ENCODE data around the gene EPAS1. TPM values are rescaled to one million over a fixed set of nuclear protein-coding genes. Genes with fewer than 3 reads are reported as not detected.

The EPAS1 gene
- total RNA-seq, 2 experiments from 2014 or later, result 51.0 to 54.6 TPM

DNA sequence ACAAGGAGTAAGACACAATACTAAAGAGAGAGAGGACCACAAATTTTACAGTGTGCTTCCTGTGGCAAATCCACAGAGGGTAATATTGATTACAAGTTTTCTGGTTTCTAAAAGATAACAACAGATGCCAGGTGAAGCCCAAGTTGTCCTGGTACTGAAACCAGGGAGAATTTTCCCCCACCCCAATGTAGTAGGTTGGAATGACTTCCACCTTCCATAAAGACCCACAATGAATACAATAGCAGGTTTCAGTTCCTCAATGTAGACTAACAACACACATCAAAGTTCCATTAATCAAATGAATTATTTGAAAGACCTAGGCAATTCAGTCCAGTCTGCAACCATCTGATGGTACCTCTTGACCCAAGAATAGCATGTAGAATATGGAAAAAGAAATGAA is 138.1 kb downstream of the EPAS1 start:
- H3K36me3 Mint-ChIP-seq, result no peaks in the 10 kb centered on the region
- H3K4me3 Mint-ChIP-seq, result no peak overlapping the region
- CTCF ChIA-PET, result interaction anchor here (1.9 kb wide), 1 partner anchor 25 kb away, joined by 6 read pairs; no protein-coding TSS in a partner anchor
- peaks cover 3% of the 10 kb centered on the region for H3K27me3 Mint-ChIP-seq
- POLR2A ChIA-PET, result no interaction called here
- no peaks in the 10 kb centered on the region for H3K9me3 Mint-ChIP-seq
- H3K27ac Mint-ChIP-seq, result no peak overlapping the region
- H3K4me1 Mint-ChIP-seq (ENCODE audit: low read depth), result peaks cover 70% of the 10 kb centered on the region
- DNase-seq, result no peak
- intact Hi-C loops (cut with micrococcal nuclease), result no loop called here

DNA sequence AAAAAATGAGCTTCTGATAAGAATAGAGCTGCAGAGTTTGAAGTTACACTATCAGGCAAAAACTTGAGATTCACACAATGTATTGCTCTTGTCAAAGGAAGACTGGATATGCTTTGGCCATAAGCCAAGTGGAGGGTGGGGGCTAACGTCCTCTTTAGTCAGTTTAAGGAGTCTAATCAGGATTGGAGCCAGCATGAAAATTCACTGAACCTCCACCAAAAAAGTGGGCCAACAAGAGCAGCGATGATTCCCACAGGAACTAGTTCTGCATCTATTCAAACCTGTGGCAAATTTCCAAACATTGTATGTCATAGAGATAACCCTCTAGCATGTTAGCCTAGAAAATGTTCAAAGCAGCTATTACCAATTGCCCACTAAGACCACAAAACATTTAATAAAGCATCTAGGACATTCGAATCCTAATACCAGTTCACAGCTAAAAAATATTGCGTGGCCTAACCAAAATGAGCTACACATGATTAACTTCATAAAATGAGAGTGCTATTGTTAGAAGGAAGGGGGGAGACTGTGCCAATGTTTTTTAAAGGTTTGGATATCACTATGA is 138.7 kb downstream of the EPAS1 start:
- intact Hi-C loops (cut with micrococcal nuclease), result no loop called here
- no peak for DNase-seq
- ChIA-PET POLR2A (interaction anchor here (1.0 kb wide), 1 partner anchor 10 kb away, joined by 3 read pairs; no protein-coding TSS in a partner anchor), CTCF (interaction anchor here (1.9 kb wide), 1 partner anchor 24 kb away, joined by 6 read pairs; no protein-coding TSS in a partner anchor)
- no peak overlapping the region for H3K4me3 Mint-ChIP-seq
- H3K27me3 Mint-ChIP-seq, result peaks cover 3% of the 10 kb centered on the region
- no peaks in the 10 kb centered on the region for H3K9me3 Mint-ChIP-seq
- H3K4me1 Mint-ChIP-seq (ENCODE audit: low read depth), result peaks cover 70% of the 10 kb centered on the region
- H3K36me3 Mint-ChIP-seq, result no peaks in the 10 kb centered on the region
- no peak overlapping the region for H3K27ac Mint-ChIP-seq

Other genes starting within 250 kb of the EPAS1 start
- not detected for gene TMEM247, start 182.2 kb downstream of the EPAS1 start, total RNA-seq
- 10 to 100 TPM; 13.7 to 14.4 TPM for gene RHOQ, start 245.1 kb downstream of the EPAS1 start, total RNA-seq
- 10 to 100 TPM; 10.5 to 10.8 TPM for gene ATP6V1E2, start 245.2 kb downstream of the EPAS1 start, total RNA-seq

Measured in activated CD4-positive, alpha-beta memory T cell treated with anti-CD3 and anti-CD28 coated beads for 36 hours (primary cell).